WERI-Rb-1 (cell line): ENCODE measurements around the gene CLHC1.
"Not testable (repeated sequence)": the region's sequence is repeated elsewhere in the genome, so short reads cannot be mapped to it uniquely, and the experiment has no call there.

Experiments used
- DNase-seq: peaks from one replicate; pipeline ENCODE4 v3.0.0-alpha.2; 2020
- H3K27ac ChIP-seq: fragments of 250-450 bp; sonication (Bioruptor Pico); 2 replicates; pipeline ENCODE4 v1.5.1; 2020; ENCODE audit warnings: mild to moderate bottlenecking, moderate library complexity
- H3K27me3 ChIP-seq: fragments of 250-450 bp; sonication (Bioruptor Pico); 2 replicates; pipeline ENCODE4 v1.5.1; 2021; ENCODE audit warnings: mild to moderate bottlenecking, low read depth, moderate library complexity; ENCODE audit not compliant: insufficient read depth, severe bottlenecking
- H3K36me3 ChIP-seq: fragments of 250-450 bp; sonication (Bioruptor Pico); 2 replicates; pipeline ENCODE4 v1.5.1; 2020; ENCODE audit warnings: mild to moderate bottlenecking, moderate library complexity
- H3K4me3 ChIP-seq: 2 replicates; pipeline ENCODE4 v1.5.1; 2011; ENCODE audit warnings: low read depth, mild to moderate bottlenecking, control low read depth, low read length
- H3K9me3 ChIP-seq: fragments of 250-450 bp; sonication (Bioruptor Pico); 2 replicates; pipeline ENCODE4 v1.5.1; 2021; ENCODE audit warnings: mild to moderate bottlenecking, moderate library complexity; ENCODE audit not compliant: severe bottlenecking
- CTCF ChIP-seq: IDR thresholded peaks from 2 replicates; pipeline ENCODE4 v1.5.1; 2011; ENCODE audit warnings: low read depth, mild to moderate bottlenecking, control low read depth, inconsistent platforms, low read length

CLHC1 gene

GRCh38 chr2:55232084-55232862 is at the start of gene CLHC1, which contains the start of gene RPS27A:
TSS of gene CLHC1 (minus strand) at chr2:55232293. CDS start at chr2:55222411, 9,882 bp downstream.
TSS of gene RPS27A (plus strand) at chr2:55232688. CDS start at chr2:55232825, 137 bp downstream.
- Histone ChIP-seq H3K36me3 (peaks cover 49% of the 10 kb centered on the region), H3K27ac (peak within 1 kb of the TSS; percentile 99), H3K4me3 (peak within 1 kb of the TSS; percentile 82), H3K27me3 (no peaks in the 10 kb centered on the region), H3K9me3 (no peaks in the 10 kb centered on the region)
- DNase-seq = peak; percentile 96
- no peak for TF ChIP-seq CTCF

- not testable (repeated sequence) for H3K36me3 ChIP-seq, H3K9me3 ChIP-seq, H3K27me3 ChIP-seq, H3K4me3 ChIP-seq, DNase-seq, H3K27ac ChIP-seq
Observed at GRCh38 chr2:55280851-55281546, 48.9 kb upstream of the CLHC1 start.

- not testable (repeated sequence) for H3K36me3 ChIP-seq, H3K9me3 ChIP-seq, DNase-seq, H3K4me3 ChIP-seq, H3K27ac ChIP-seq, H3K27me3 ChIP-seq
Observed at GRCh38 chr2:55279859-55280424, 47.8 kb upstream of the CLHC1 start.

GRCh38 chr2:55279214-55279835 is 47.2 kb upstream of the CLHC1 start:
- DNase-seq, H3K4me3 ChIP-seq, H3K27ac ChIP-seq, H3K36me3 ChIP-seq, H3K27me3 ChIP-seq, H3K9me3 ChIP-seq: not testable (repeated sequence)

GRCh38 chr2:55277310-55277709 is 45.2 kb upstream of the CLHC1 start:
- Histone ChIP-seq H3K4me3 (no peak overlapping the region), H3K27ac (no peak overlapping the region), H3K27me3 (no peaks in the 10 kb centered on the region), H3K36me3 (no peaks in the 10 kb centered on the region), H3K9me3 (no peaks in the 10 kb centered on the region)
- TF ChIP-seq CTCF = no peak
- DNase-seq = no peak

- not testable (repeated sequence) for H3K27ac ChIP-seq, H3K4me3 ChIP-seq, H3K36me3 ChIP-seq, H3K27me3 ChIP-seq, H3K9me3 ChIP-seq, DNase-seq
Observed at GRCh38 chr2:55274346-55274745, 42.3 kb upstream of the CLHC1 start.

- H3K27me3 ChIP-seq = no peaks in the 10 kb centered on the region
- DNase-seq = no peak
- peak overlapping the region; percentile 69 for H3K4me3 ChIP-seq
- H3K27ac ChIP-seq = peak overlapping the region; percentile 80
- H3K36me3 ChIP-seq = peaks cover 9% of the 10 kb centered on the region
- TF ChIP-seq CTCF = no peak
- H3K9me3 ChIP-seq = no peaks in the 10 kb centered on the region
Observed at GRCh38 chr2:55269645-55269990, 37.5 kb upstream of the CLHC1 start.
